OCI-M2 (cell line): ENCODE results near the gene IQSEC1.

Experiments
- DNase-seq: peaks from one replicate; lab custom pipeline; 2025; ENCODE audit not compliant: unreplicated experiment; lab: John Stamatoyannopoulos, UW

The IQSEC1 gene

GRCh38 chr3:12898965-12899755 is 174.1 kb downstream of the IQSEC1 start:
- no peak for DNase-seq

DNA sequence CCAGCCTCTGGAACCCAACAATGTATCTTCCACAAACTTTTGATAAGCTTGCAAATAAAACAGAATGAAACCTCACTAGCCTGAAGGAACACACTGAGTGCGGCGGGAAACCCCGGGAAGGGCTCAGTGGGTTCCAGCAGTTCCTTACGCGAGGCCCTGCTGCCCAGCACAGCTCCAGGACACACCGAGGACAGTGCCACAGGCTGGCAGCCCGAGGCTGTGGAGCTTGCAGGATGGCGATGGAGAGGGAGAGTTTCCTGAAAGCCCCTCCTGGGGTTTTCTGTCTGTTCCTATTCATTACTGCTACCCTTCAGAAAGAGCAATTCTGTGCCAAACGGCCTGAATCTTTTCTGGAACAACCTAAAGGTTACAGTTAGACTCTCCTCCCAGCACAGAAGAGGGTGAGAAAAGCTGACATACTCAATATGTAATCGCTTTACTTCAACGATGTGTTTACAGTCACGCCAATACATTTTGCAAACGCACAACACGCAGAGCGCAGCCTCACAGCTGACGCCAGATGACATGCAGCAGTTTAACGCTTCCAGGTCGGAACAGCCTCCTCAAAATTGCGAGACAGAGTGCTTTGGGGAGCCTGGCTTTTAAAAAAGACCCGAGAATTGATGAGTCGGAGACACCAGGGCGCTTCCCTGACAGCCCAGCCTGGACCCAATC is 174.8 kb downstream of the IQSEC1 start:
- DNase-seq: no peak

- no peak for DNase-seq
Measured at GRCh38 chr3:12897381-12898289, 175.6 kb downstream of the IQSEC1 start.

- no peak for DNase-seq
Measured at GRCh38 chr3:12896063-12896985, 176.9 kb downstream of the IQSEC1 start.

GRCh38 chr3:12895391-12896062 is 177.7 kb downstream of the IQSEC1 start:
- no peak for DNase-seq

DNA sequence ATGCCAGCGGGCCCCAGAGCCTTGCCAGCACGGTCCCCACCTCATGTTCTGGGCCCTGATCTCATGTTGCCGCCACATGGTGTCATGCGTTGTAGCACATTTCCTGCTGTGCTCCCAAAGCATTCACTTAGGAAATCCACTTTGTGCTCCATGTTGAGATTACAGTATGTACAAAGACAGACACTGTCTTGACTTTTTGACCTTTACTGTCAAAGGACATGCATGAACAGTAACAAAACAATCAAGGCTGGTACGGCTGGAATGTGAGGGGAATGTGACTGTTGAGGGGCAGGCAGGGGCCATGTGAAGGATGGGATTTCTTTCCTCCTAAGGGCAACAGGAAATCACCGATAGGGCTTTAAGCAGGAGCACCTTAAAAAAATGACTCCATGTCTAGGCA is 178.6 kb downstream of the IQSEC1 start:
- DNase-seq: no peak

DNA sequence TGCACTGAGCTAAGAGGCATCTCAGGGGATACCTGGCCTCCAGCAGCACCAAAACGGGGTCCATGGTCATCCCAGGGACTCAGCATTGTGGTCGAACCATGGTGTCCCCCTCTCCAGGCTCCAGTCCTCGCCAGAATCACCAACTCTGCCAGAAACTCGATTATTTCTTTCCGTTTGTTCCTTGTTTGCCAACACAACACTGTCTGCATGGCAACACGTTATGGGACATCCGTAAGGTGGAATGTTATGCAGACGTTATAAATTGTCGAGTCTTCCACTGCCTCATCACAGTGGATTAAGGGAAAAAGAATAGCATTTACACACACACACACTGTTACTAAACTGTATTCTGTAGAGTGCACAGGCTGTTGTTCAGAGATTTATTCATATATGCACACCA is 179.4 kb downstream of the IQSEC1 start:
- no peak for DNase-seq

GRCh38 chr3:12893247-12893646 is 180.0 kb downstream of the IQSEC1 start:
- DNase-seq: no peak

GRCh38 chr3:12892840-12893189 is 180.4 kb downstream of the IQSEC1 start:
- DNase-seq: no peak

GRCh38 chr3:12891985-12892839 is 181.0 kb downstream of the IQSEC1 start:
- no peak for DNase-seq

DNA sequence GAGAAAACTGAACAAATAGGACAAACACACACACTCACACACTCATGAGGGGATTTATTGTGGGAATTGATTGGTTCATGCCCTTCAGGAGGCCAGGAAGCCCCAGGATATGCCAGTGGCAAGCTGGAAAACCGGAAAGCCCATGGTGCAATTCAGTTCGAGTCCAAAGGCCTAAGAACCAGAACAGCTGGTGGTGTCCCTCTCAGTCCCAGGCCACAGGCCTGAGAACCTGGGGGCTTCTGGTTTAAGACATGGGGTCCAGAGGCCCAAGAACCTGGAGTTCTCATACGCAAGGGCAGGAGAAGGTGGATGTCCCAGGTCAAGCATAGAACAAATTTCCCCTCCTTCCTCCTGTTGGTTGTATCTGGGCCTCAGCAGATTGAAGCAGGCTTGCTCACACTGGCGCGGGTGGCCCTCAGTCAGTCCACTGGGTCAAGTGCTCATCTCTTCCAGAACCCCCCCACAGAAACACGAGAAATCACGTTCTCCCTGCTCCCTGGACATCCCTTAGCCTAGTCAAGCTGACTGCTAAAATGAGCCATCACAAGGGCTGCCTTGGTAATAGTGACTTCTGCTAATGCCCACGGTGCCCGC is 181.7 kb downstream of the IQSEC1 start:
- DNase-seq: no peak

- no peak for DNase-seq
Measured at GRCh38 chr3:12890610-12891390, 182.4 kb downstream of the IQSEC1 start.

DNA sequence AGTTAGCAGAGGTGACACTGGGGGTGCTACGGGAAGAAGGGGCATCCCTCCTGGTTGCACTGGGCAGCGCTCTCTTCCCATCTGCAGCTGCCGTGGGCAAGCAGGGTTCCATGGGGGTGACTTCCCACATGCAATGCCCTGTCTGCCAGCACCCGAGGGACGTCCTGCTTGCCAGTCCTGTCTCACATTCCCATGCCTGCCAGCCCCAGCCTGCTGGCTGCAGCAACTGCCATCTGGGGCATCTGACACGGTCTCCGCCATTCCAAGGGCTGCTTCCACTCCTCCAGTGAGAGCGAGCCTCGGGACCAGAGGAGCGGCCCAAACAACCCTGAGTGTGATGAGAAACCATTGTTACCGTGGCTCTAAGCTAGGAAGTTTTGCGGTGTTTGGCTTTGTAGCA is 186.5 kb downstream of the IQSEC1 start:
- no peak for DNase-seq

DNA sequence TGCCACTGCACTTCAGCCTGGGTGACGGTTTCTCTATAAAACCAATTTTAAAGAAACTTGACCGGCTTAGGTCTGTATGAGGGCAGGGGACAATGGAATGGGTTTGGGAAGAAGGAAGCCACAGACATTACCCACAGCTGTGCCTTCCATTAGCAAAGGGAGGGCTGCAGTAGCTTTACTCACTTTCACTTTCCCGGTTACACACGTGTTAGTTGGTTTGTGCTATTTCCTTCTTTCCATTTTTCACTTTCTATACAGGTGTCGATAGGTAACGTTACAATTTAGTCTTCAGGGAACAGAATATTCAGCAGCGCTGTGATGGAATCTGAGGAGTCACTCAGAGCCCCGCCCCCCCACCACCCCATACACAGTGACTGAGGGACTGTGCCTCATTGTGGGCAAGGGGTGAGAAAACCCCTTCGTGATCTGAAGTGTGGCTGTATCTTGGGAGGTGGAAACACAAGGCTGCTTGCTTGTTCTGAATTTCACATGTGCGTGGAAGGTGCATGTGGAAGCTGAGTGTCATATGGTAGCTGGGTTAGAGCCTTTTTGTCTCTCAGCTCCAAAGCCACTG is 187.0 kb downstream of the IQSEC1 start:
- DNase-seq: no peak

GRCh38 chr3:12885583-12885930 is 187.7 kb downstream of the IQSEC1 start:
- no peak for DNase-seq

GRCh38 chr3:12884790-12885582 is 188.2 kb downstream of the IQSEC1 start:
- DNase-seq: no peak

- DNase-seq: no peak
Measured at GRCh38 chr3:12884186-12884680, 189.0 kb downstream of the IQSEC1 start.
